Activated T-cell treated with anti-CD3 and anti-CD28 coated beads, Interleukin-2, amount 50 U/mL, for 1 hour (primary cell): Measurements from ENCODE around the gene PIAS2.
"Not testable (repeated sequence)": the region's sequence is repeated elsewhere in the genome, so short reads cannot be mapped to it uniquely, and the experiment has no call there.

Source experiments
- DNase-seq: peaks from one replicate; pipeline ENCODE4 v3.0.0-alpha.2; 2020

The PIAS2 gene

GRCh38 chr18:46899274-46899948 lies 17.9 kb downstream of the PIAS2 start:
- DNase-seq = no peak

- no peak for DNase-seq
Measured at GRCh38 chr18:46894124-46894523, 23.2 kb downstream of the PIAS2 start.

- no peak for DNase-seq
Measured at GRCh38 chr18:46893360-46893759, 23.9 kb downstream of the PIAS2 start.

- no peak for DNase-seq
Measured at GRCh38 chr18:46892842-46893241, 24.5 kb downstream of the PIAS2 start.

GRCh38 chr18:46891742-46892214 lies 25.5 kb downstream of the PIAS2 start:
- no peak for DNase-seq

GRCh38 chr18:46888965-46889364 lies 28.3 kb downstream of the PIAS2 start:
- no peak for DNase-seq

GRCh38 chr18:46886893-46887292 lies 30.4 kb downstream of the PIAS2 start:
- DNase-seq = no peak

GRCh38 chr18:46883180-46883579 lies 34.1 kb downstream of the PIAS2 start:
- no peak for DNase-seq

- no peak for DNase-seq
Measured at GRCh38 chr18:46877329-46877987, 39.8 kb downstream of the PIAS2 start.

GRCh38 chr18:46868169-46868921 lies 49.0 kb downstream of the PIAS2 start:
- no peak for DNase-seq

- DNase-seq = no peak
Measured at GRCh38 chr18:46867367-46868143, 49.8 kb downstream of the PIAS2 start.

GRCh38 chr18:46866523-46866922 lies 50.8 kb downstream of the PIAS2 start:
- no peak for DNase-seq

GRCh38 chr18:46865245-46865644 lies 52.1 kb downstream of the PIAS2 start:
- not testable (repeated sequence) for DNase-seq

GRCh38 chr18:46859855-46860254 lies 57.5 kb downstream of the PIAS2 start:
- DNase-seq = no peak

GRCh38 chr18:46858290-46858689 lies 59.0 kb downstream of the PIAS2 start:
- no peak for DNase-seq

- no peak for DNase-seq
Measured at GRCh38 chr18:46856973-46857372, 60.3 kb downstream of the PIAS2 start.

GRCh38 chr18:46849007-46849406 lies 68.3 kb downstream of the PIAS2 start:
- no peak for DNase-seq

GRCh38 chr18:46843372-46843771 lies 73.9 kb downstream of the PIAS2 start:
- no peak for DNase-seq

GRCh38 chr18:46842583-46842982 lies 74.7 kb downstream of the PIAS2 start:
- no peak for DNase-seq

GRCh38 chr18:46833899-46834298 lies 83.4 kb downstream of the PIAS2 start:
- DNase-seq = no peak

GRCh38 chr18:46832849-46833248 lies 84.5 kb downstream of the PIAS2 start:
- no peak for DNase-seq

- DNase-seq = not testable (repeated sequence)
Measured at GRCh38 chr18:46832422-46832821, 84.9 kb downstream of the PIAS2 start.

GRCh38 chr18:46831434-46831833 lies 85.9 kb downstream of the PIAS2 start:
- no peak for DNase-seq
